Measurements from ENCODE around the gene CLPSL2.

- TF ChIP-seq, protein P1, sequence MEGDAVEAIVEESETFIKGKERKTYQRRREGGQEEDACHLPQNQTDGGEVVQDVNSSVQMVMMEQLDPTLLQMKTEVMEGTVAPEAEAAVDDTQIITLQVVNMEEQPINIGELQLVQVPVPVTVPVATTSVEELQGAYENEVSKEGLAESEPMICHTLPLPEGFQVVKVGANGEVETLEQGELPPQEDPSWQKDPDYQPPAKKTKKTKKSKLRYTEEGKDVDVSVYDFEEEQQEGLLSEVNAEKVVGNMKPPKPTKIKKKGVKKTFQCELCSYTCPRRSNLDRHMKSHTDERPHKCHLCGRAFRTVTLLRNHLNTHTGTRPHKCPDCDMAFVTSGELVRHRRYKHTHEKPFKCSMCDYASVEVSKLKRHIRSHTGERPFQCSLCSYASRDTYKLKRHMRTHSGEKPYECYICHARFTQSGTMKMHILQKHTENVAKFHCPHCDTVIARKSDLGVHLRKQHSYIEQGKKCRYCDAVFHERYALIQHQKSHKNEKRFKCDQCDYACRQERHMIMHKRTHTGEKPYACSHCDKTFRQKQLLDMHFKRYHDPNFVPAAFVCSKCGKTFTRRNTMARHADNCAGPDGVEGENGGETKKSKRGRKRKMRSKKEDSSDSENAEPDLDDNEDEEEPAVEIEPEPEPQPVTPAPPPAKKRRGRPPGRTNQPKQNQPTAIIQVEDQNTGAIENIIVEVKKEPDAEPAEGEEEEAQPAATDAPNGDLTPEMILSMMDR (IDR thresholded peaks at IDR 0.05) = no peak
- TF ChIP-seq POLR2AphosphoS5 (IDR thresholded peaks at IDR 0.05) = no peak
- TF ChIP-seq POLR2A (IDR thresholded peaks at IDR 0.05) = no peak
Observed at GRCh38 chr6:35750557-35750956, 25.8 kb upstream of the CLPSL2 start.
